C4-2B (cell line): ENCODE results near the gene XXYLT1.

Experiments used
- H3K27ac ChIP-seq: fragments of 450-650 bp; 2 replicates; pipeline ENCODE4 v1.5.1; 2017
- CTCF ChIP-seq: fragments of 450-650 bp; conservative IDR thresholded peaks from 2 replicates; pipeline ENCODE4 v1.5.1; 2017; ENCODE audit warnings: mild to moderate bottlenecking
- ZFX ChIP-seq: fragments of 450-650 bp; IDR thresholded peaks from 2 replicates; pipeline ENCODE4 v1.6.1; 2017

The XXYLT1 gene

GRCh38 chr3:195068084-195069080 is 202.6 kb downstream of the XXYLT1 start:
- TF ChIP-seq CTCF (no peak), ZFX (no peak)
- H3K27ac ChIP-seq: no peak overlapping the region

- no peak for TF ChIP-seq CTCF
- no peak for TF ChIP-seq ZFX
- no peak overlapping the region for H3K27ac ChIP-seq
These were observed 204.5 kb downstream of the XXYLT1 start for GRCh38 chr3:195066441-195066841.

DNA sequence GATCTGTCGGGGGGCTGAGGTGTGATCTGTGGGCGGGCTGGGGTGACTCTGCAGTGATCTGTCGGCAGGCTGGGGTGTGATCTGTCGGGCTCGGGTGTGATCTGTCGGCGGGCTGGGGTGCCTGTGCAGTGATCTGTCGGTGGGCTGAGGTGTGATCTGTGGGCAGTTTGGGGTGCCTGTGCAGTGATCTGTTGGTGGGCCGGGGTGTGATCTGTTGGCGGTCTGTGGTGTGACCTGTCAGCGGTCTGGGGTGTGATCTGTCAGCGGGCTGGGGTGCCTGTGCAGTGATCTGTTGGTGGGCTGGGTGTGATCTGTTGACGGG is 205.1 kb downstream of the XXYLT1 start:
- no peak overlapping the region for H3K27ac ChIP-seq

DNA sequence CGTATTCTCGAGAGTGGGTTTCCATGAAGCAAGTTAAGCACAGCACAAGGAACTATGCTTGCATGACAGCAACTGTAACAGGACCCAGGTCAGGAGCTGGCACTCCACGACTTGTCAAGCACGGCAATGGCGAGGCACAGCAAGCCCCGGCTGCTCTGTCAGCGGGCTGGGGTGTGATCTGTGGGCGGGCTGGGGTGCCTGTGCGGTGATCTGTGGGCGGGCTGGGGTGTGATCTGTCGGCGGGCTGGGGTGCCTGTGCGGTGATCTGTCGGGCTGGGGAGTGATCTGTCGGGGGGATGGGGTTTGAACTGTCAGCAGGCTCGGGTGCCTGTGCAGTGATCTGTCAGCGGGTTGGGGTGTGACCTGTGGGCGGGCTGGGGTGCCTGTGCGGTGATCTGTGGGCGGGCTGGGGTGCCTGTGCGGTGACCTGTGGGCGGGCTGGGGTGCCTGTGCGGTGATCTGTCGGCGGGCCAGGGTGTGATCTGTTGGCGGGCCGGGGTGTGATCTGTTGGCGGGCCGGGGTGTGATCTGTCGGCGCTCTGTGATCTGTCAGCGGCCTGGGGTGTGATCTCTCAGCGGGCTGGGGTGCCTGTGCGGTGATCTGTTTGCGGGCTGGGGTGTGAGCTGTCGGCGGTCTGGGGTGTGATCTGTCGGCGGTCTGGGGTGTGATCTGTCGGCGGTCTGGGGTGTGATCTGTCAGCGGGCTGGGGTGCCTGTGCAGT is 205.7 kb downstream of the XXYLT1 start:
- H3K27ac ChIP-seq: no peak overlapping the region
- TF ChIP-seq CTCF (no peak), ZFX (no peak)

More for the DNA sequence above, 205.1 kb downstream of the XXYLT1 start:
- TF ChIP-seq CTCF (no peak), ZFX (no peak)

GRCh38 chr3:195064300-195064931 is 206.5 kb downstream of the XXYLT1 start:
- no peak overlapping the region for H3K27ac ChIP-seq
- TF ChIP-seq CTCF (no peak), ZFX (no peak)

GRCh38 chr3:195063581-195064193 is 207.3 kb downstream of the XXYLT1 start:
- no peak for TF ChIP-seq ZFX
- no peak for TF ChIP-seq CTCF
- peak overlapping the region; percentile 9; the same call in 1 of the 2 replicates for H3K27ac ChIP-seq
